Testis (tissue), 5 donors: Measurements from ENCODE around the gene TMEM91. TPM values are rescaled to one million over a fixed set of nuclear protein-coding genes. Genes with fewer than 3 reads are reported as not detected.
A peak's percentile ranks its signal among the peaks of the same experiment; 100 is the strongest.

Experiments used
- DNase-seq: peaks from one replicate; pipeline ENCODE4 v3.0.0-alpha.2; 2019
- H3K27ac ChIP-seq, 2 donors: fragments of 200-600 bp; sonication (generic); one replicate each; pipeline ENCODE4 v1.5.1; 2019
- H3K27me3 ChIP-seq: fragments of 200-600 bp; sonication (generic); one replicate; pipeline ENCODE4 v1.5.1; 2019
- H3K36me3 ChIP-seq: fragments of 200-600 bp; sonication (generic); one replicate; pipeline ENCODE4 v1.5.1; 2017; ENCODE audit warnings: low read depth; ENCODE audit errors: missing control alignments
- H3K4me1 ChIP-seq: fragments of 200-600 bp; sonication (generic); one replicate; pipeline ENCODE4 v1.5.1; 2019
- H3K4me3 ChIP-seq, 2 donors: fragments of 200-600 bp; sonication (generic); one replicate each; pipeline ENCODE4 v1.5.1; 2017 to 2019
- H3K9me3 ChIP-seq: fragments of 200-600 bp; sonication (generic); one replicate; pipeline ENCODE4 v1.5.1; 2017
- POLR2A ChIP-seq: fragments of 450-650 bp; IDR thresholded peaks from one replicate; pipeline ENCODE4 v1.6.1; 2017; ENCODE audit warnings: antibody characterized with exemption, mild to moderate bottlenecking, moderate library complexity
- WGBS, 2 donors: methylation state at CpG; one replicate each; pipeline ENCODE4 v1.1.5; 2018; 5-methylcytosine and 5-hydroxymethylcytosine counted together
- intact Hi-C: fragments of 100-400 bp; cut with DNase I; formaldehyde crosslinking; loops from one replicate; pipeline ENCODE4 v1.15.1; 2023; ENCODE audit warnings: low total_unique reads
- long read RNA-seq, 2 donors: transcript quantifications; one replicate each; lab custom pipeline, GENCODE V29; 2026
- polyA plus RNA-seq: library from polyadenylated mRNA; stranded (reverse); fragments of 350-450 nt; fragmentation: Illumina TruSeq; extraction: RNeasy Lipid Tissue Mini Kit (QIAGEN cat#74804); gene quantifications from one replicate; pipeline ENCODE4 v1.2.3, GENCODE V29; 2014; ENCODE audit warnings: low read depth, low replicate concordance; ENCODE audit not compliant: insufficient read depth
- total RNA-seq, 2 donors: library from RNA; depleted of rRNA; stranded (reverse); fragments of >200 nt; gene quantifications; one replicate each; pipeline ENCODE4 v1.2.3, GENCODE V29; 2016
- TF ChIP-seq, protein P1 (sequence below), 3 experiments: fragments of 450-650 bp in 2 of 3; fragments of 200-600 bp in 1 of 3; sonication (generic) in 1 of 3; IDR thresholded peaks; one replicate each; pipeline ENCODE4 v1.5.1; 2016 to 2019; ENCODE audit warnings: antibody characterized with exemption in 3 of 3, mild to moderate bottlenecking in 2 of 3, moderate library complexity in 1 of 3

Gene TMEM91
- total RNA-seq (10 to 100 TPM; 17.0 to 32.9 TPM), polyA plus RNA-seq (33.2 TPM)
- long read RNA-seq, donor 1, partial matches to known transcripts = 0 of 1 reads
- long read RNA-seq, donor 1, other reads (novel, unspliced or antisense) = 0 of 1 reads
- long read RNA-seq, donor 2 = 0 reads

DNA sequence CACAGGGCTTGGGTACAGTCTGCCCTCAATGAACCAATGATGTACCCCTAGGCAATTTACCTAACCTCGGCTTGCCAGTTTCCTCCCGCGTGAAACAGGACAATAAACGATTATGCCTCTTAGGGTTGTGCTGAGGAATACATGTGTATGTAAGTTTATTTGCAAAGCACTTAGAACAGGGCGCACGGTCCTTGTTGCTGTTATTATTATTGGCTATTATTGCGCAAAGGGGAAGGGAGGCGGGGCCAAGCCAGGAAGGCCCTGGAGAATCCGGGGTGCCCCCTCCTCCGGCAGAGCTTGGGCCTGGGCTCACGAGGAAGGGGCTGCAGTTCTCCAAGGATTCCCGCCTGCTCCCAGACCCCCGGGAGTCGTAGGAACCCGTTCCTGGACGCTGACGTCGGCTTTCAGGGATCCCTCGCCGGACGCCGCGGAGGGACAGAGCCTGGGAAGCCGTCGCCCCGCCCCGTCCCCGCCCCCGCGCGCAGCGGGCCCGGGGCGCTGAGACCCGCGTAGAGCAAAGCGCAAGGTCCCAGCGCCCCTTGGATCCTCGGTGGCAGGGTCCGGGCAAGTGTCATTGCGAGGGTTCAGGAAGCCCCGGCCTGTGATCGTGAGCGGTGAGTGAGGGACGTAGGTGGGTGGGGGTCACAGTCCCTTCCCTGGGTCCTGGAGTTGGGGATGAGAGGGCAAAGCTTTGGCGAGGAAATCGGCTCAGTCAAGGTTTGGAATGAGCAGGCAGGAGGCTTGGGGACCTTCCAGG is at the start of gene TMEM91:
Gene TMEM91 (plus strand): TSS at position 293 of the 757 bp plus-strand sequence. CDS start 1,777 bp downstream, outside the sequence.
- Histone ChIP-seq H3K27me3 (no peaks in the 10 kb centered on the region), H3K9me3 (no peaks in the 10 kb centered on the region), H3K27ac (peak within 1 kb of the TSS; percentile 25 to 56), H3K4me3 (peak within 1 kb of the TSS; percentile 64), H3K4me1 (peaks cover 6% of the 10 kb centered on the region), H3K36me3 (no peaks in the 10 kb centered on the region)
- no peak for DNase-seq
- WGBS, 2 donors = 4 to 9% methylated on average over 18 to 38 of the region's 47 CpGs
- intact Hi-C loops = no loop called here
- TF ChIP-seq POLR2A = no peak
- TF ChIP-seq, protein P1, sequence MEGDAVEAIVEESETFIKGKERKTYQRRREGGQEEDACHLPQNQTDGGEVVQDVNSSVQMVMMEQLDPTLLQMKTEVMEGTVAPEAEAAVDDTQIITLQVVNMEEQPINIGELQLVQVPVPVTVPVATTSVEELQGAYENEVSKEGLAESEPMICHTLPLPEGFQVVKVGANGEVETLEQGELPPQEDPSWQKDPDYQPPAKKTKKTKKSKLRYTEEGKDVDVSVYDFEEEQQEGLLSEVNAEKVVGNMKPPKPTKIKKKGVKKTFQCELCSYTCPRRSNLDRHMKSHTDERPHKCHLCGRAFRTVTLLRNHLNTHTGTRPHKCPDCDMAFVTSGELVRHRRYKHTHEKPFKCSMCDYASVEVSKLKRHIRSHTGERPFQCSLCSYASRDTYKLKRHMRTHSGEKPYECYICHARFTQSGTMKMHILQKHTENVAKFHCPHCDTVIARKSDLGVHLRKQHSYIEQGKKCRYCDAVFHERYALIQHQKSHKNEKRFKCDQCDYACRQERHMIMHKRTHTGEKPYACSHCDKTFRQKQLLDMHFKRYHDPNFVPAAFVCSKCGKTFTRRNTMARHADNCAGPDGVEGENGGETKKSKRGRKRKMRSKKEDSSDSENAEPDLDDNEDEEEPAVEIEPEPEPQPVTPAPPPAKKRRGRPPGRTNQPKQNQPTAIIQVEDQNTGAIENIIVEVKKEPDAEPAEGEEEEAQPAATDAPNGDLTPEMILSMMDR (IDR thresholded peaks at IDR 0.05) = no peak

DNA sequence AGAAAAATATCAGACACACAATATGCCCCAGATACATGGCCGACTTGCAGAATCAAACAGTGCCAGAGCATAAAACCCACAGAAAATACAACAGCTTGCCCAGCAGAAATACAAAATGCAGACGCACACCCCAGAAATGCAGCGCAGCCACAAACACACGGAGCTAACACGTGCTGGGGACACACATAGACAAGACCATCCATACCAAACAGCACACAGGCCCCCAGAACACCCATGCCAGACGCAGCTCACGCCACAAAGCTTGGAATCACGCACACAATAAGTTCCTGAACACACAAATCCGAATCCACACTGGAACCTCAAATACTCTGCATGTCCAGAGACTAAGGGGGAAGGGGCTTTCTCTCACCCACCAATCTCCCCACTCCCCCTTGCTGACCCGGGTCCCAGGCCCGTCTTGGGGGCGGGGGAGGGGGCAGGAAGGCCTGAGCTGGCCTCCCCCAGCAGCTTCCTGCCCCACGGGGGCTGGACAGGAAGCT is 49.2 kb upstream of the TMEM91 start:
- 61 to 72% methylated on average over 6 to 13 of the region's 13 CpGs for WGBS, 2 donors
- no peak overlapping the region for H3K4me3 ChIP-seq
- TF ChIP-seq, protein P1 (IDR thresholded peaks at IDR 0.05) = no peak
- H3K36me3 ChIP-seq = no peaks in the 10 kb centered on the region
- no peaks in the 10 kb centered on the region for H3K9me3 ChIP-seq
- intact Hi-C loops = no loop called here
- H3K27me3 ChIP-seq = no peaks in the 10 kb centered on the region
- peak overlapping the region; percentile 18 to 57 for H3K27ac ChIP-seq
- H3K4me1 ChIP-seq = peaks cover 43% of the 10 kb centered on the region
- DNase-seq = no peak

DNA sequence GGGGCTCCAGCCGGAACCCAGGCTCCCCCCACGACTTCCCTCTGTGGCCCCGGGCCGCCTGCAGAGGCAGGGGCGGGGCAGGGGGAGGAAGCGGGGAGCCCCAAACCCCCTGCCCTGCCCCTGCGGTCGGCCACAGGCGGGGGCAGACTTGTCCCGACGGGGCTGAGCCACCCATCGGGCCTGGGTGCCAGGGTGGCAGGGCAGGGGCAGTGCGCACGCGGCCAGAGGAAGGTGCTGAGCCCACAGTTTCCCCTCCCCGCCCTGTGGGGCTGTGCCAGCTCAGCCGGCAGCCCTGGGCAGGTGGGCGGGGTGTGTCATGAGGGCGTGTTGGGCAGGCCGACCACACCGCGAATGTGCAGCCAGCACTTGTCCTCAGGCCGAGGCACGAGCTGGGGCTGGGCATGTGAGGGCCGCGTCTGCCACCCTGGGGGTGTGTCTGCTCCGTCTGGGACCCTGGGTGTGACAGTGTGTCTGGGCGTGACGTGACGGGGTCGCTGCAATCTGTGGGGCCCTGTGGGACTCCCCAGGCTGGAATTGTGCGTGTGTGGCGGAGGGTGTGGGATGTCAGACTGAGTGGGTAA is 48.7 kb upstream of the TMEM91 start:
- Histone ChIP-seq H3K4me3 (no peak overlapping the region), H3K9me3 (no peaks in the 10 kb centered on the region), H3K36me3 (no peaks in the 10 kb centered on the region), H3K27ac (peak overlapping the region; percentile 18 to 57), H3K4me1 (peaks cover 38% of the 10 kb centered on the region), H3K27me3 (no peaks in the 10 kb centered on the region)
- DNase-seq = no peak
- no peak for TF ChIP-seq POLR2A
- TF ChIP-seq, protein P1 (IDR thresholded peaks at IDR 0.05) = no peak
- WGBS, 2 donors = 68 to 89% methylated on average over 9 to 26 of the region's 33 CpGs
- intact Hi-C loops = no loop called here

DNA sequence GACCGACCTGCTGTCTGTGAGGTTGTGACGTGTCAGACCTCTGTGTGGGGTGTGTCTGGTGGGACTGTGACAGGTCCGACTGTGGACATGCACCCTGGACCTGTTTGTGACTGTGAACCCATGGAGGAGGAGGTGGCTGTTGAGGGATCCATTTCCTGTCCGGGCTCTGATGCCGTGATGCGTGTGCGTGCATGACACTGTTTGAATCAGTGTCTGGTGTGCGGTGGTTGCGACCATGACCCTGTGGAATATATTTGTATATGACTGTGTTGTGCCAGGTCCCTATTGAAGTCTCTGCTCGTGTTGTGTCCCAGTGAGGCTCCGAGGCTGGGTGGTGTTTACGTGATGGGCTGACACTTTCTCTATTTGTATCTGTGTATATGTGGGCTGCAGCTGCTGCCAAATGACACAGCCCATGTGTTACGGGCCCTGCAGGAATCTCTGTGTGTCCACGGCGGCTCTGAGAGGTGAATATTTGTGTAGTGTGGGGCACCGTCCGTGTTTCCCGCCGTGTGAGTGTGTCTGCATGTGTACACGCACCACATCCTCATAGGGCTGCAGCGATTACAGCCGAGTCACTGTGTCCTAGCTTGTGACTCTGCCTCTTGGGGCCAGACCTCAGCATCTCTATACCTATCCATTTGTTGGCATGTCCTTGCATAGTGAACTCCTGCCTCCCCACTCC is 48.0 kb upstream of the TMEM91 start:
- peak overlapping the region in 1 of 2 donors; percentile 57 for H3K27ac ChIP-seq
- H3K4me1 ChIP-seq = peaks cover 31% of the 10 kb centered on the region
- no peak overlapping the region for H3K4me3 ChIP-seq
- H3K27me3 ChIP-seq = no peaks in the 10 kb centered on the region
- no peak for DNase-seq
- no peak for TF ChIP-seq POLR2A
- TF ChIP-seq, protein P1 (IDR thresholded peaks at IDR 0.05) = no peak
- intact Hi-C loops = no loop called here
- no peaks in the 10 kb centered on the region for H3K9me3 ChIP-seq
- no peaks in the 10 kb centered on the region for H3K36me3 ChIP-seq
- 71 to 84% methylated on average over 14 to 22 of the region's 22 CpGs for WGBS, 2 donors
